C4-2B (cell line): ENCODE results near the gene CCSER1.

Experiments used
- ZFX ChIP-seq: fragments of 450-650 bp; IDR thresholded peaks from 2 replicates; pipeline ENCODE4 v1.6.1; 2017
- TF ChIP-seq, protein P1 (sequence below): fragments of 450-650 bp; conservative IDR thresholded peaks from 2 replicates; pipeline ENCODE4 v1.5.1; 2017; ENCODE audit warnings: mild to moderate bottlenecking

DNA sequence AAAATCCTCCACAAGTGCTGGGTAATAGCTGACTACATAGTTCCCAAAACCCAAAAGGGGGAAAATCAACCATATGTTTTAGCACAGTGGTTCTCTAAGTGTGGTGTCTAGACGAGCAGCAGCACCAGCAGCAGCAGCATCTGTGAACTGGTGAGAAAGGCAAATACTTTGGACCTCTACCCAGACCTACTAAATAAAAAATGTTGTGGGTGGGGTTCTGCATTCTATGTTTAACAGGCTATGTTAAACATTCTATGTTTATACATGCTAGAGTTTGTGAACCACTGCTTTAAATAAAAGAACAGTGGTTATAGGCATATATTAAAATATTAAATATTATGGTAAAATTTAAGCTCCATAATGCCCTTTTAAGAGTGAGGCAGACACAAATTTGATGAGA is 1171.6 kb downstream of the CCSER1 start:
- TF ChIP-seq, protein P1, sequence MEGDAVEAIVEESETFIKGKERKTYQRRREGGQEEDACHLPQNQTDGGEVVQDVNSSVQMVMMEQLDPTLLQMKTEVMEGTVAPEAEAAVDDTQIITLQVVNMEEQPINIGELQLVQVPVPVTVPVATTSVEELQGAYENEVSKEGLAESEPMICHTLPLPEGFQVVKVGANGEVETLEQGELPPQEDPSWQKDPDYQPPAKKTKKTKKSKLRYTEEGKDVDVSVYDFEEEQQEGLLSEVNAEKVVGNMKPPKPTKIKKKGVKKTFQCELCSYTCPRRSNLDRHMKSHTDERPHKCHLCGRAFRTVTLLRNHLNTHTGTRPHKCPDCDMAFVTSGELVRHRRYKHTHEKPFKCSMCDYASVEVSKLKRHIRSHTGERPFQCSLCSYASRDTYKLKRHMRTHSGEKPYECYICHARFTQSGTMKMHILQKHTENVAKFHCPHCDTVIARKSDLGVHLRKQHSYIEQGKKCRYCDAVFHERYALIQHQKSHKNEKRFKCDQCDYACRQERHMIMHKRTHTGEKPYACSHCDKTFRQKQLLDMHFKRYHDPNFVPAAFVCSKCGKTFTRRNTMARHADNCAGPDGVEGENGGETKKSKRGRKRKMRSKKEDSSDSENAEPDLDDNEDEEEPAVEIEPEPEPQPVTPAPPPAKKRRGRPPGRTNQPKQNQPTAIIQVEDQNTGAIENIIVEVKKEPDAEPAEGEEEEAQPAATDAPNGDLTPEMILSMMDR: no peak
- no peak for TF ChIP-seq ZFX
